ENCODE data around the gene THUMPD2. TPM values are rescaled to one million over a fixed set of nuclear protein-coding genes. Genes with fewer than 3 reads are reported as not detected.
"Not testable (repeated sequence)": the region's sequence is repeated elsewhere in the genome, so short reads cannot be mapped to it uniquely, and the experiment has no call there.

Gene THUMPD2
- total RNA-seq, 1 donor from 2014 or later: 5.7 TPM

DNA sequence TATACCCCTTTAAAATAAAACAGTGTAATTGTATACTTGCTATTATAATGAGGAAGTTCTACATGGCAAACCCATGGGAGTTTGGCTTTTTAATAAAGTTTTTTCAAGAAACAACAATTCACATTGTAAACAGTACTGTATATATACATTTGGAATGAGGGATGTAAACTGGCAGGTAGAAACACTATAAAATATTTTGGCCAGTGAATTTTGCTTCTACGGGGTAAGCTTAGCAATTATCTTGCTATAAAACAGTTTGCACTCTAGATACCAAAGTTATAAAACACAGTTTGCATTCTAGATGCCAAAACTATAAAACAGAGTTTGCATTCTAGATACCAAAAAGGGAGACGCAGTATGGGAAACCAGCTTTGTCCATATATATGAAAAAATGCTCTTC lies 16.6 kb downstream of the THUMPD2 start:
- intact Hi-C loops (cut with DNase I): no loop called here
- DNase-seq (ENCODE audit: low spot score): no peak

DNA sequence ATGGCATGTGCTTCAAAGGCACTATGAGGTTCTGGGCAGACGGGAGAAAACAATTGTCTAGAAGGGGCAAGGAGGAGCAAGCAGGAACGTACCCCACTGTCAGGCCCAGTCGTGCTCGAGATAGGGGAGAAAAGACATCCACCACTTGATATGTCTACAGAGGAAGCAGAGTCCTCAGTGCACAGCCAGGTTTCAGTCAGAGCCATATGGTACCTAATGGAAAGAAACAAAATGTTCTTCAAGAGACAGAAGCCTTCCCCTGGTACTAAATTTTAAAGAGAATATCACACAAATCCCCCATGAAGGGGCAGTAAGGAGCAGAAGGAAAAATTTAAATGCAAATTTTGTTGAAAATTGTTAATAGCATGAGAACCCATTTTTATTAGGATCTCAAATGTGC lies 21.9 kb downstream of the THUMPD2 start:
- no peak for DNase-seq (ENCODE audit: low spot score)

DNA sequence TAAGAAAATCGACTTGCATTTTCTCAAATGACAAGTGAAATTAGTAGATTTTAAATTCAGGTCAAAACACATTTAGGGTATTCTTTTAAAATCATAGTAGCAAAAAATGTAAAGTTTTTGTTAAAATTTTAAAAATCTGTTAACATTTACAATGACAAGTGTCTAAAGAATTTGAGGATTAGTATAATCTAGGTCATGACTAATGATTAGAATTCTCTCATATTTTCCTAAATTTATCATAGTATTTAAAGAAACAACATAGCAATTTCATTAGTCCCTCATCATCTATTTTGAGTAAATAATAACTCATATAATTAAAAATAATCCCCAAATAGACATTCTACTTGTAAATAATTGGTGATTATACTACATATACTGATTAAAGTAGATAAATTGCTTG lies 23.6 kb downstream of the THUMPD2 start:
- intact Hi-C loops (cut with DNase I): no loop called here

More for the DNA sequence above, 21.9 kb downstream of the THUMPD2 start:
- intact Hi-C loops (cut with DNase I): no loop called here

DNA sequence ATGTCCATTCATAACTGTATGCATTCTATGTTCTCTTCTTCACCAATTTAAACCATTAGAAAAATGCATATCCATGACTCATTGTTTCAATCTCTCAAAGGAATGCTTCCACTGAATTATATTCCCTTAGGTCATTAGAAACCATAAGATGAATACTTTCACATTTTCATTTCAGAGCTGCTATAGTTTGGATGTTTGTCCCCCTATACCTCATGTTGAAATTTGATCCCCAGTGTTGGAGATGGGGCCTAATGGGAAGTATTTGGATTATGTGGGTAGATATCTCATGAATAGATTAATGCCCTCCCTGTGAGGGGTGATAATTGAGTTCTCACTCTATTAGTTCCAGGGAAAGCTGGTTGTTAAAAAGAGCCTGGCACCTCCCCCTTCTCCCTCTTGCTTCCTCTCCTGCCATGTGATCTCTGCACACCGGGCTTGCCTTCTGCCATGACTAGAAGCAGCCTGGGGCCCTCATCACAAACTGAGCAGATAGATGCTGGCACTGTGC lies 35.7 kb downstream of the THUMPD2 start:
- intact Hi-C loops (cut with DNase I): no loop called here
- DNase-seq (ENCODE audit: low spot score): no peak

More for the DNA sequence above, 23.6 kb downstream of the THUMPD2 start:
- DNase-seq (ENCODE audit: low spot score): no peak

DNA sequence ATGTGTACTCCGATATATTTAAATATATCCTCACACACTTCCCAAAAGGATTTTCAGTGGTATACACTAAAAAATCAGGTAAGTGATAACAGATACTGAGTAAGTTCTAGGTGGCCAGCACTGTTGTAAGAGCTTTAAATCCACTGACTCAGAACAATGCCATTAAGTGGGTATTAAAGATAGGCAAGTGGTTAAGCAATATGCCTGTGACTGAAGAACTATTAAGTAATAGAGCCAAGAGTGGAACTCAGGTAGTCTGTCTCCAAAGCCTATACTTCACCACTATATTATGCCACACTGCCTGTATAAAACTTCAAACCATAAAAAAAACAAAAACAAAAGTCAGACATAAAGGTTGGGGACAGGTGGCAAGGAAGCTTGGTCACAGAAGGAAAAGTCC lies 37.2 kb downstream of the THUMPD2 start:
- DNase-seq (ENCODE audit: low spot score): no peak
- intact Hi-C loops (cut with DNase I): no loop called here

DNA sequence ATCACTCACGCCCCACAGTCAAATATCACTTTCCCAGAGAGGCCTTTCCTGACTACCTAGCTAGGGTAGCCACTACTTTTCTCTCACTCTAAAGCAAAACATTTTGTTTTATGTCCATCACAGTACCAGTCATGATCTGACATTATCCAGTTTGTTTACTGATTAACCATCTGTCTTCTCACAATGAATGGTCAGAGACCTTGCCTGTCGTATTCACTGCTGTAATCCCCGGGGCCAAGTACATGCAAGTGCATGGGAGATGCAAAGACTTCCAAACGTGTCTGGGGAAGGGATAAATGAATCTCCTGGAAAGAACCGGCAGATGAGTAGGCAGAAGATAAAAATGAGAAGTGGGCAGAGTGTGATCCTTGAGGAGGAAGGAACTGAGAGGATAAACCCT lies 39.7 kb downstream of the THUMPD2 start:
- DNase-seq (ENCODE audit: low spot score): no peak
- intact Hi-C loops (cut with DNase I): no loop called here

DNA sequence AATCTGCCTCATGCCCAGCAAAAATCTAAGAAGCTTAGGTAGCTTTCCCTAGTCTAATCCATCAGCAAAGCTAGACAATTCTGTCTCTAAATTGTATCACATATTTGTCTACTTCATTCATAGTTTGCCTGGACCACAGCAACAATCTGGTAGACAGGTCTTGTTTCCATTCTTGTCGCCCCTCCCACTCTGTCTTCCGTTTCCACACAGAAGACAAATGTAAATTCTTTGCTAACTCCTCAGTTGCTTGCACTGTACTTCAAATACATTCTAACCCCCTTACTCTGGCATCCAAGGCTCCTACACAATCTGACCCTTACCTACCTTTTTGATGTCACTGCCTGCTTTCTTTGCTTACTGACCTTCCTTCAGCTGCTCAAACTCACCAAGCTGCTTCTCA lies 40.1 kb downstream of the THUMPD2 start:
- DNase-seq (ENCODE audit: low spot score): no peak
- intact Hi-C loops (cut with DNase I): no loop called here

DNA sequence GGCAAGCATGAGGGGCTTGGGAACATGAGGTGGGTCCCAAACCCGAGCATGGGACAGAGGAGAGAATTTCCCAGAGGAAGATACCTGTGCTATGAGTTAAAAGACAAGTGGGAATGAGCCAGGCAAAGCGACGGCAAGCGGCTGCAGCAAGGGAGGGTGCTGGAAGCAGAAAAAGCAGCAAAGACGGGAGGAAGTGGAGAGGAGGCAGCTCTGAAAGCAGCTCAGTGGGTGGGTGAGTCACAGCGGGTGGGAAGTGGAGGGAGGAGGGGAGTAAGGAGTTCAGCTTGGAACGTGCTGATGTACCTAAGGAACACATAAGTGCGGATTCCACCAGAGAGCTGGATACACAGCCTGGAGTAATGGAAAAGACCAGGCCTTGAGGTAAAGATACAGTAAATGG lies 41.4 kb downstream of the THUMPD2 start:
- intact Hi-C loops (cut with DNase I): no loop called here
- DNase-seq (ENCODE audit: low spot score): no peak

DNA sequence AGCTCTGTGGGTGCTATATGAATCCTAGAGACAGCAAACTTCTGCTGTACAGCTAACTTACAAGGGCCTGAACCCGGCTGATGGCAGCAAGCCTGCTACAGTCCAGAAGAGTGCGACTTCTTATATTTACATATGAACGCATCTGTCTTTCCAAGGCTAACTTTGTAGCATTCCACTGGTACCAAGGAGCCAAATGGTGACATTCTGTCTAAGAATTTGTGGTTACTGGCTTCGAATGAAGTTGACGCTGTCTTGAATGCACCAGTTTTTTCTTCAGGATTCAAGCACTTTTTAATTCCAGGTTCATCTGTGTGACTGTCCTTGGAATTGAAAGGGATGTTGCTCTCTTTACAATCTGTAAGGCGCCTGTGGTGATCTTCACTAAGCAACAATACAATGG lies 42.4 kb downstream of the THUMPD2 start:
- no peak for DNase-seq (ENCODE audit: low spot score)
- intact Hi-C loops (cut with DNase I): no loop called here

DNA sequence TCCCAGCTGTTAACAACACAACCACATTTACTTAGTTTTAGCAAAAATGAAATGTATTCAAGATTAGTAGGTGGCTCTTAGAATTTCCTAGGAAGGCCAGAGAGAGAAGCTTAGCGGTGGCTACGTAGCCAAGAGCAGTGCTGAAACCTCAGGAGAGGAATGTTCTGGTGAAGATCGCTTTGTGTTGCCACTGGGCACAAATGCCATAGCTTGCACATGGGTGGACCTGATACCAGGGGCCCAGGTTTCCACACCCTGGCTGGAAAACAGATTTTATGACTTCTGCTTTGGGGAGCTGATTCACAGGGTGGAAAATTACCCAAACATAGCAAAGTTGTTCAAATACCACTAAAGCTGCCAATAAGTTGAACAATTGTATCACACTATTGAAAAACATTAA lies 43.4 kb downstream of the THUMPD2 start:
- DNase-seq (ENCODE audit: low spot score): no peak
- intact Hi-C loops (cut with DNase I): no loop called here

DNA sequence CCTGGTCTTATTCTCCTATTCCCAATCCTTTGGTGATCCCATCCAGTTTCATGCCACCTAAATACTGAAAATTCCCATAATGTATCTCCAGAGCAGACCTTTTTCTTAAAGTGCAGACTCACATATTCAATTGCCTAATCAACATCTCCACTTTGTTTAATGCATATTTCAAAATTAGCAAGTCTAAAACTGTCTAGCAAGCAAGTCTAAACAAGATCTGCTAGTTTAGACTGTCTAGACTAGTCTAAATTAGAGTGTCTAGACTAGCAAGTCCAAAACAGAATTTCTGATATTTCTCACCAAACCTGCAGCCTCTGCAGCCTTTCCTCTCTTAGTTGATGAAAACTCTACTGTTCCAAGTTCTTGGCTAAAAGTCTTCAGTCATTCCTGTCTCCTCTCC lies 44.6 kb downstream of the THUMPD2 start:
- intact Hi-C loops (cut with DNase I): no loop called here
- no peak for DNase-seq (ENCODE audit: low spot score)

DNA sequence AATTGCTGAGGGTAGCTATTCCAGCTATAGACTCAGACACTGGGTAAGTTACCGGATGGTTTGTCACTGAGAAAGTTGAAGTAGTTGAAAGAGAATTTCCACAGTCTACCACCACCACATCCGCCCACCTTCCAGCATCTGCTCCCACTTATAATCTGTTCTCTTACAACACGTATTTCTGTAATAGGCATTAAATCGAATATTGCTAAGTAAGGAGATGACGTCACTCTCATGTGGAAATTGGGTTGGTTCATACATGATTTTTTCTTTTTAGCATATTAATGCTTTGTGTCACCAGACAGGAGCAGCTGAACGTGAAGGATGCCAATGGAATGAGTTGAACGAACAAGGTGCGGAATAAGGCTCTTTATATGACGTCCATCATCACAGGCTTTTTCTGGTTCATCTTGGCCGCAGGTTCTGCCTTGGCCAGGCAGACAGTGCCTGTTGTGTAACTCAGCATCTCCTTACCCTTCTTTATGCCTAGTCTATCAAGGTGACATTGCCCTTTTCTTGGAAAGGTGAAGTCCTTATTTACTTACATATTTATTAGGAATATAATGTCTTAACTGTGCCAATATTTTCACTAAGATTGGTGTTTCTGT lies 45.9 kb downstream of the THUMPD2 start:
- DNase-seq (ENCODE audit: low spot score): no peak
- intact Hi-C loops (cut with DNase I): no loop called here

DNA sequence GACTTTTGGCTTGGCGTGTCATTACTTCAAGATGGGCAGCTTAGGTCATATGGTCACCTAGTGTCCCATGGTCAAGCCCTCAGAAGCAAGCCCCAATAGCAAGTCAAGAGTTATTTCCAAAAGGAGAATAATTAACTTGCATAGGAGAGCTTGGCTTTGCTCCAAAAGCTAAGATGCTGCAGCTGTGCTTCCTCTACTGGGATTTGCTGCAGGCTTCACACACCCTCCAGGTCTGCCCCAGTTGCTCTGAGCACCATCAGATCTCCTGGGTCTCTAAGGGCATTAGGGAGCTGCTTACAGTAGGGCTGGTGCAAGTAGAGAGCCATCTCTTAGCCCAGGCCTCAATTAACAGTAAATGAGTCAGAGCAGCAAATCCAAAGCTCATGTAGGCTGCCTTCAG lies 46.6 kb downstream of the THUMPD2 start:
- no peak for DNase-seq (ENCODE audit: low spot score)
- intact Hi-C loops (cut with DNase I): no loop called here

DNA sequence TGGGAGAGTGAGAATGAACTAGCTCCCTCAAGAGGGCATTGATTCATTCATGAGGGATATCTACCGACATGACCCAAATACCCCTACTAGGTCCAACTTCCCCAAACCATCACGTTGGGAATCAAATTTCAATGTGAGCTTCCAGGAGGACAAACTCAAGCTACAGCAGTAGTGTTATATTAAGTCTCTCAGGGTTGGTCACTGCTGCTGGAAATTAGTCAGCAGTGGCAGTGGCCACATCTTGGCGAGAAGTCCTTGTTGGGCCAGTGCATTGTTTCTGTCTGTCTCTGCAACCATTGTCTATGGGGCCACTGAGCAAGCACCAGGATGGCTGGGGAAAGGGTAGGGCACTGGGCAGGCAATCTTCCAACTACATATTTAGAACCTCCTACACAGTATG lies 47.5 kb downstream of the THUMPD2 start:
- intact Hi-C loops (cut with DNase I): no loop called here

DNA sequence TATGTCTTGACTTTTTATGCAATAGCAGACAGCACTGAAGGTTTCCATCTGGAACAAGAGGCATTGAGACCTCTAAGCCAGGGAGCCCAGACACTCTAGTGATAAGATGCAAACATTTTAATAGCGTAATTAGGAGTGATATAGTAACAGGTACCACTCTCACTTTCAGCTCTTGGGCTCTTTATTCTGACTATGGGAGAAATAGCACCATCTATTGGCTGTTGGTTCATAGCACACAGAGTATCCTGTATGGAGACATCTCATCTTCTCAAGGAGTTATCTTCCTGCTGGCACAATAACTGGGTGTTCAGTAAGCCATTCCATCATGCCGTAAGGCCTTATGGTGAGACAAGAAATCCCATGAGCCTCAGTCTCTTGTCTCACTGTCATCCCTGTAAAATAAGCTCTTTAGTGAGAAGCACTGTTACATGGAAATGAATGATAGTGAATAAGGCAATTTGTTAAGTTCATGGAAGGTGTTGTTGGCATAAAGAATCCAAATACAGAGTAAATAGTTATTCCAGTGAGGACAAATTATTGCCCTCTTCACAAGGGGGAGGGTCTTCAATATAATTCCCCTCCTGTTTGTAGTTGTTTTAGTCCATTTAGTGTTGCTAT lies 48.3 kb downstream of the THUMPD2 start:
- intact Hi-C loops (cut with DNase I): no loop called here
- DNase-seq (ENCODE audit: low spot score): no peak

More for the DNA sequence above, 47.5 kb downstream of the THUMPD2 start:
- DNase-seq (ENCODE audit: low spot score): no peak

DNA sequence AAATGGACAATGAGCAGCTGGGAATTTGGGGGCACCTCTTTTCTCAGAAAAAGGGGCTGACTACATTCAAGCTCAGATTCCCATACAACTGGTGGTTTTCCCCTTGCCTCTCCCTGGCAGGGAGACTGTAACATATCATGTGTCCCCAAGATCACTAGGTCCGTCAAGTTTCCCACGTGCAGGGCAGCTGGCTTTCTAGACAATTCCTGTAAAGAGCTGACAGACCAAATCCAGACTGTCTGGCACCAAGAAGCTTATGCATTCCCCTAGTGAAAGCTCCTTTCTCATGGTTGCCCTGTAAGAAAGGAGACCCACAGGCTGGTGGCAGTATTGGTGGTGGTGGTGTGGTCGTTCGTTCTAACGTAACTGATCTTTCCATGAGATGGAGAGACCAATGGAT lies 48.8 kb downstream of the THUMPD2 start:
- intact Hi-C loops (cut with DNase I): no loop called here
- no peak for DNase-seq (ENCODE audit: low spot score)

DNA sequence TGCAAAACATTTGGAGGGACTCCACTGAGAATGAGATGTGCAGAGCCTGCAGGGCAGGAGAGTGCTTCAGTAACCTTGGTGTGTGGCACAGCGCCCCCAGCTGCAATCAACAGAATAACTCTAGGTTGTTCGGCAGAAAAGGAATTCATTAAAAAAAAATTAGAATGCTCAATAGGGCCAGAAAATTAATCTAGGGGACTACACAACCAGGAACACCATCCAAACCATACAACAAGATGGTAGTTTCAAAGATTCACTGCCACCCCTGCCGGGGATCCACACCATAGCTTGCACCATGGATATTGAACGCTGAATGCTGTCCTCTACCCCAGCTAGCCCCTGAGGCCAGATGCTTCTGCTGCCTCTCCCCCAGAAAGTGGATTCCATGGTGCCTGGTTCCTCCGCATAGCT lies 50.1 kb downstream of the THUMPD2 start:
- intact Hi-C loops (cut with DNase I): loop anchor here (5.0 kb wide), 1 partner anchor 217 kb away; no protein-coding TSS in a partner anchor
- DNase-seq (ENCODE audit: low spot score): no peak

DNA sequence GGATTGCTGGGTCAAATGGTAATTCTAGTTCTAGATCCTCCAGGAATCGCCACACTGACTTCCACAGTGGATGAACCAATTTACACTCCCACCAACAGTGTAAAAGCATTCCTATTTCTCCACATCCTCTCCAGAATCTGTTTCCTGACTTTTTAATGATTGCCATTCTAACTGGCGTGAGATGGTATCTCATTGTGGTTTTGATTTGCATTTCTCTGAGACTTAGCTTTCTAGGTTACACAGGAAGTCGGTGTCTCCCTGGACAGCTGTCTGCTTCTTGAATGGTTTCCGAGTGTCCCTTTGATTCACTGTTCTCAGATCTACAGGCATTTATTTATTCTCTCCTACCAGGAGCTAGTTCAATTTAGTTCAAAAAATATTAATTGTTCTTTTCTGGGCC lies 51.0 kb downstream of the THUMPD2 start:
- not testable (repeated sequence) for DNase-seq (ENCODE audit: low spot score)
- intact Hi-C loops (cut with DNase I): loop anchor here (5.0 kb wide), 1 partner anchor 216 kb away; no protein-coding TSS in a partner anchor

DNA sequence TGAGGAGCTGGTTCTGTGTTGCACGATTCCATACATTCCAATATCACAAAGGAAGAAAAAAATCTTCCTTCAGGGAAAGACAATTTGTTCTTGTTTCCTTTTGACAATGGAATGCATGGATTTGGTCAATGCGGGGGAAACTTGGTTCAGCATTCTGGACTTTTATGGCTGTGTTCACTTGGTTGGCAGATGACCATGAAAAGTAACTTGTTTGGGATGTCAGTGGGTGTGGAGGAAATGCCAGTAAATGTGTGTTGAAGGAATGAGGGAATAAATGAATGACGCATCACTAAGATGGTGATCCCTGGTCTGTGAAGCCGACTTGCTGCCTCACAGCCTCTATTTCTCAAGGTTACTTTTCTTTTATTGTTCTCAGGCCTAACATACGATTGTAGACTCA lies 53.7 kb downstream of the THUMPD2 start:
- no peak for DNase-seq (ENCODE audit: low spot score)
- intact Hi-C loops (cut with DNase I): loop anchor here (5.0 kb wide), 1 partner anchor 213 kb away; no protein-coding TSS in a partner anchor

DNA sequence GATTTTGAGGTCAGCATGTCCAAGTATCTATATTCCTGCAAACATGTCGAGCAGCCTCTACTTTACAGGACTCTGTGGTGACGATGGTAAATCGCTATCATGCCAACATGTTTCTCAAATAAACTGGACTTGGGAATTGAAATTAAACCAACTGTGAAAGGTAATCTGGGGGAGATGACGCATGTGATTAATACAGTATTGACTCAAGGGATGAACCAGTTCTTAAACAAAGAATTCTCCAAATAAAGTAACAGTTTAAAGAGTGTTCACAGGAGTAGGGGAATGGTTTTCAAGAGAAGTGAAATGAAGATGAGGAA lies 54.3 kb downstream of the THUMPD2 start:
- no peak for DNase-seq (ENCODE audit: low spot score)
- intact Hi-C loops (cut with DNase I): loop anchor here (5.0 kb wide), 1 partner anchor 212 kb away; no protein-coding TSS in a partner anchor

Data from cardiac septum (tissue), 1 donor.